Panc1 (cell line): Measurements from ENCODE around the gene NR6A1. TPM values are rescaled to one million over a fixed set of nuclear protein-coding genes. Genes with fewer than 3 reads are reported as not detected.

Experiments used
- ATAC-seq: fragments of 200-7000 bp; cut with Tn5 transposase; 2 replicates; pipeline ENCODE4 v1.9.1; 2020; ENCODE audit warnings: mild to moderate bottlenecking, moderate library complexity
- BruUV-seq: library from RNA; stranded (reverse); fragments of 400-500 nt; replicated peaks from 2 replicates; lab custom pipeline; 2021; lab: Mats Ljungman, UMichigan
- CTCF ChIA-PET: fragments of 300-600 bp; sonication (Branson Sonifier 250); formaldehyde crosslinking; loops from one replicate; lab custom pipeline; 2022; ENCODE audit warnings: antibody characterized with exemption; lab: Charles Lee
- POLR2A ChIA-PET: fragments of 300-600 bp; sonication (Branson Sonifier 250); formaldehyde crosslinking; loops from one replicate; lab custom pipeline; 2022; ENCODE audit warnings: antibody characterized with exemption; lab: Charles Lee
- DNase-seq: peaks from one replicate; pipeline ENCODE4 v3.0.0-alpha.2; 2010; ENCODE audit warnings: low read depth, low spot score
- H3K27ac ChIP-seq: 2 replicates; pipeline ENCODE4 v1.5.1; 2011; ENCODE audit warnings: mild to moderate bottlenecking, low read length, inconsistent platforms
- H3K27me3 ChIP-seq: fragments of 200-500 bp; sonication (Bioruptor generic); 2 replicates; pipeline ENCODE4 v1.6.0; 2014; ENCODE audit warnings: low read length, inconsistent platforms; ENCODE audit not compliant: control insufficient read depth, insufficient read depth
- H3K36me3 ChIP-seq: fragments of 200-500 bp; sonication (Bioruptor generic); 2 replicates; pipeline ENCODE4 v1.5.1; 2014; ENCODE audit warnings: inconsistent platforms, mild to moderate bottlenecking, low read length, moderate library complexity; ENCODE audit not compliant: control insufficient read depth, insufficient read depth
- H3K4me1 ChIP-seq: 2 replicates; pipeline ENCODE4 v1.5.1; 2011; ENCODE audit warnings: inconsistent platforms, mild to moderate bottlenecking, low read length, moderate library complexity; ENCODE audit not compliant: control insufficient read depth, insufficient read depth
- H3K4me3 ChIP-seq, 2 experiments: 2 replicates each; pipeline ENCODE4 v1.5.1; 2011 to 2012; ENCODE audit warnings: low read depth in 2 of 2, low read length in 2 of 2, mild to moderate bottlenecking in 2 of 2, inconsistent platforms in 1 of 2, moderate library complexity in 1 of 2
- H3K9me3 ChIP-seq: fragments of 200-500 bp; sonication (Bioruptor generic); 2 replicates; pipeline ENCODE4 v1.5.1; 2014; ENCODE audit warnings: low read depth, mild to moderate bottlenecking, inconsistent platforms, low read length, moderate library complexity; ENCODE audit not compliant: control insufficient read depth, insufficient read depth
- POLR2AphosphoS5 ChIP-seq: IDR thresholded peaks from 2 replicates; pipeline ENCODE4 v1.6.1; 2012; ENCODE audit warnings: mild to moderate bottlenecking, low read depth, low read length, moderate library complexity
- SIN3A ChIP-seq: IDR thresholded peaks from 2 replicates; pipeline ENCODE4 v1.6.1; 2012; ENCODE audit warnings: low read depth, mild to moderate bottlenecking, low read length, moderate library complexity, borderline replicate concordance; ENCODE audit not compliant: insufficient read depth
- TCF7L2 ChIP-seq: IDR thresholded peaks from 2 replicates; pipeline ENCODE4 v1.6.1; 2011; ENCODE audit warnings: mild to moderate bottlenecking, low read depth, low read length, inconsistent platforms
- in situ Hi-C: cut with HindIII; loops from 2 replicates; pipeline ENCODE4 v1.10.0; 2016; ENCODE audit warnings: low sequenced_read_pairs, low pct_unique_long_range_greater_than_20kb
- intact Hi-C: fragments of 100-400 bp; cut with micrococcal nuclease; formaldehyde crosslinking; loops from one replicate; pipeline ENCODE4 v1.10.0; 2022; ENCODE audit not compliant: unreplicated experiment
- total RNA-seq: library from RNA; stranded (reverse); gene quantifications from one replicate; pipeline ENCODE4 v1.2.1, GENCODE V29; 2021; ENCODE audit not compliant: unreplicated experiment
- TF ChIP-seq, protein P1 (sequence below), 2 experiments: IDR thresholded peaks; 2 replicates each; pipeline ENCODE4 v1.6.1; 2011 to 2012; ENCODE audit warnings: low read depth in 2 of 2, control low read depth in 1 of 2, low read length in 1 of 2, mild to moderate bottlenecking in 1 of 2, moderate library complexity in 1 of 2; ENCODE audit not compliant: insufficient read depth in 1 of 2
- TF ChIP-seq, protein P2 (sequence below): fragments of 450-650 bp; IDR thresholded peaks from 2 replicates; pipeline ENCODE4 v1.5.1; 2017; ENCODE audit warnings: mild to moderate bottlenecking

The NR6A1 gene
- total RNA-seq, 1 experiment from 2014 or later: 7.6 TPM

DNA sequence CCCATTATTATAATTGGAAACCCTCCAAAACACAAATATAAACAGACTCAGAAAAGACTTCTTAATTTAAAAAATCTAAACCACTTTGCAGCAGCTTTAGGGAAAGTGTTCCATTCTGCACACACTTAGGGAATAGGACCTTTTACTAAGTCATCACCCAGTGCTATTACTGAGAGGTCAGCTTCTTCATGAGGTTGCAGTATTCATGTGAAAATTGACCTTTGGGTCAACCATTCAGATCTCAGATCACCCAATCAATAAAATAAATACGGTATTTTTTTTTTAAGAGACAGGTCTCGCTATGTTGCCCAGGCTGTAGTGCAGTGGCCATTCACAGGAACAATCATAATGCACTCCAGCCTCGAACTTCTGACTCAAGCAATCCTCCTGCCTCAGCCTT is 21.8 kb downstream of the NR6A1 start:
- CTCF ChIA-PET: no interaction called here
- DNase-seq (no peak), ATAC-seq (no peak)
- peaks cover 26% of the 10 kb centered on the region for H3K4me1 ChIP-seq
- H3K27ac ChIP-seq: no peak overlapping the region
- no peaks in the 10 kb centered on the region for H3K9me3 ChIP-seq
- no TSS peak for BruUV-seq
- intact Hi-C loops (no loop called here), in situ Hi-C loops (no loop called here)
- no peak for TF ChIP-seq POLR2AphosphoS5
- TF ChIP-seq, protein P1, sequence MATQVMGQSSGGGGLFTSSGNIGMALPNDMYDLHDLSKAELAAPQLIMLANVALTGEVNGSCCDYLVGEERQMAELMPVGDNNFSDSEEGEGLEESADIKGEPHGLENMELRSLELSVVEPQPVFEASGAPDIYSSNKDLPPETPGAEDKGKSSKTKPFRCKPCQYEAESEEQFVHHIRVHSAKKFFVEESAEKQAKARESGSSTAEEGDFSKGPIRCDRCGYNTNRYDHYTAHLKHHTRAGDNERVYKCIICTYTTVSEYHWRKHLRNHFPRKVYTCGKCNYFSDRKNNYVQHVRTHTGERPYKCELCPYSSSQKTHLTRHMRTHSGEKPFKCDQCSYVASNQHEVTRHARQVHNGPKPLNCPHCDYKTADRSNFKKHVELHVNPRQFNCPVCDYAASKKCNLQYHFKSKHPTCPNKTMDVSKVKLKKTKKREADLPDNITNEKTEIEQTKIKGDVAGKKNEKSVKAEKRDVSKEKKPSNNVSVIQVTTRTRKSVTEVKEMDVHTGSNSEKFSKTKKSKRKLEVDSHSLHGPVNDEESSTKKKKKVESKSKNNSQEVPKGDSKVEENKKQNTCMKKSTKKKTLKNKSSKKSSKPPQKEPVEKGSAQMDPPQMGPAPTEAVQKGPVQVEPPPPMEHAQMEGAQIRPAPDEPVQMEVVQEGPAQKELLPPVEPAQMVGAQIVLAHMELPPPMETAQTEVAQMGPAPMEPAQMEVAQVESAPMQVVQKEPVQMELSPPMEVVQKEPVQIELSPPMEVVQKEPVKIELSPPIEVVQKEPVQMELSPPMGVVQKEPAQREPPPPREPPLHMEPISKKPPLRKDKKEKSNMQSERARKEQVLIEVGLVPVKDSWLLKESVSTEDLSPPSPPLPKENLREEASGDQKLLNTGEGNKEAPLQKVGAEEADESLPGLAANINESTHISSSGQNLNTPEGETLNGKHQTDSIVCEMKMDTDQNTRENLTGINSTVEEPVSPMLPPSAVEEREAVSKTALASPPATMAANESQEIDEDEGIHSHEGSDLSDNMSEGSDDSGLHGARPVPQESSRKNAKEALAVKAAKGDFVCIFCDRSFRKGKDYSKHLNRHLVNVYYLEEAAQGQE (IDR thresholded peaks at IDR 0.05; ENCODE audit: insufficient read depth in 1 of 2, low read depth in 2 of 2, low read length in 1 of 2): no peak
- TF ChIP-seq SIN3A: no peak
- H3K4me3 ChIP-seq: no peak overlapping the region
- POLR2A ChIA-PET: no interaction called here
- H3K36me3 ChIP-seq: no peaks in the 10 kb centered on the region
- H3K27me3 ChIP-seq: no peaks in the 10 kb centered on the region

DNA sequence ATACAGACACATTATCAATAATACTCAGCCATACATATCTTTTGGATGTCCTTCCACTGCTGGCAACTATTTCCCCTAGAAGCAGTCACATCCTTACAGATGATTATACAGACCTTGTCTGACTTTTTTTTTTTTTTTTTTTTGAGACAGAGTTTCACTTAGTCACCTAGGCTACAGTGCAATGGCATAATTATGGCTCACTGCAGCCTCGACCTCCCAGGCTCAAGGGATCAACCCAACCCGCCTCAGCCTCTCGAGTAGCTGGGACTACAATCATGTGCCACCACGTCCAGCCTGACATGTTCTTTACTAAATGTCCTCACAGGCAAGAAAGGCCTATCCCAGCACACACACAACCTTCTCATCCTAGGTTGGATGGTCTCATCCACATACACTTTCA is 24.0 kb downstream of the NR6A1 start:
- CTCF ChIA-PET: no interaction called here
- POLR2A ChIA-PET: interaction anchor here (1.0 kb wide), 1 partner anchor 117 kb away, joined by 9 read pairs; no protein-coding TSS in a partner anchor
- H3K27ac ChIP-seq: no peak overlapping the region
- no peak for DNase-seq
- peaks cover 21% of the 10 kb centered on the region for H3K4me1 ChIP-seq
- no peaks in the 10 kb centered on the region for H3K36me3 ChIP-seq
- H3K9me3 ChIP-seq: no peaks in the 10 kb centered on the region
- in situ Hi-C loops (no loop called here), intact Hi-C loops (no loop called here)
- TF ChIP-seq TCF7L2: no peak
- H3K4me3 ChIP-seq: no peak overlapping the region
- no peaks in the 10 kb centered on the region for H3K27me3 ChIP-seq
- no peak for ATAC-seq
- no TSS peak for BruUV-seq

DNA sequence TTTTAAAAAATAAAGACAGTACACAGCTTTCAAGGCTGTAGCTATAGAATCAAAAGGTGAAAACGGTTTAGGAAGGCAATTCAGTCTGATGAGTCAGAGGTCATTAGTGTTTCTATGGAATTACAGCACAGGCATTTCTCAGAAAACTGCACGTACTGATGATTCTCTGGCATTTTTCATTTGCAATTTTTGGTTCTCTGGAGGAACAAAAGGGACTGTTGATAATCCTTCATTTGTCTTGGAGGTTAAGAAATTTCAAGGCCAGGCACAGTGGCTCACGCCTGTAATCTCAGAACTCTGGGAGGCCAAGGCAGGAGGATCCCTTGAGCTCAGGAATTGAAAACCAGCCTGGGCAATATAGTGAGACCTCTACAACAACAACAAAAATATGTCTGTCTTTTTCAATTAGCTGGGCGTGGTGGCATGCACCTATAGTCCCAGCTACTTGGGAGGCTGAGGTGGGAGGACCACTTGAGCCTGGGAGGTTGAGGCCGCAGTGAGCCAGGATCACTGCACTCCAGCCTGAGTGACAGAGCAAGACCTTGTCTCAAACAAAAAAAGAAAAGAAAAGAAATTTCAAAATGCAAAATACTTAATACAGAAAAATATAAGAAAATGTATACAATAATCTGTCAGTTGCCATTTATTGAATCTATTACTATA is 27.3 kb downstream of the NR6A1 start:
- no peak for DNase-seq
- Histone ChIP-seq H3K4me3 (no peak overlapping the region), H3K27me3 (no peaks in the 10 kb centered on the region), H3K27ac (peak overlapping the region; percentile 54; the same call in 1 of the 2 replicates), H3K4me1 (peaks cover 15% of the 10 kb centered on the region), H3K36me3 (no peaks in the 10 kb centered on the region), H3K9me3 (no peaks in the 10 kb centered on the region)
- in situ Hi-C loops: no loop called here
- CTCF ChIA-PET: interaction anchor here (1.3 kb wide), 1 partner anchor 127 kb away, joined by 3 read pairs; no protein-coding TSS in a partner anchor
- intact Hi-C loops: no loop called here
- POLR2A ChIA-PET: no interaction called here
- no peak for TF ChIP-seq SIN3A
- TF ChIP-seq, protein P1 (IDR thresholded peaks at IDR 0.05; ENCODE audit: insufficient read depth in 1 of 2, low read depth in 2 of 2, low read length in 1 of 2): no peak
- no peak for TF ChIP-seq POLR2AphosphoS5
- no peak for TF ChIP-seq TCF7L2
- TF ChIP-seq, protein P2, sequence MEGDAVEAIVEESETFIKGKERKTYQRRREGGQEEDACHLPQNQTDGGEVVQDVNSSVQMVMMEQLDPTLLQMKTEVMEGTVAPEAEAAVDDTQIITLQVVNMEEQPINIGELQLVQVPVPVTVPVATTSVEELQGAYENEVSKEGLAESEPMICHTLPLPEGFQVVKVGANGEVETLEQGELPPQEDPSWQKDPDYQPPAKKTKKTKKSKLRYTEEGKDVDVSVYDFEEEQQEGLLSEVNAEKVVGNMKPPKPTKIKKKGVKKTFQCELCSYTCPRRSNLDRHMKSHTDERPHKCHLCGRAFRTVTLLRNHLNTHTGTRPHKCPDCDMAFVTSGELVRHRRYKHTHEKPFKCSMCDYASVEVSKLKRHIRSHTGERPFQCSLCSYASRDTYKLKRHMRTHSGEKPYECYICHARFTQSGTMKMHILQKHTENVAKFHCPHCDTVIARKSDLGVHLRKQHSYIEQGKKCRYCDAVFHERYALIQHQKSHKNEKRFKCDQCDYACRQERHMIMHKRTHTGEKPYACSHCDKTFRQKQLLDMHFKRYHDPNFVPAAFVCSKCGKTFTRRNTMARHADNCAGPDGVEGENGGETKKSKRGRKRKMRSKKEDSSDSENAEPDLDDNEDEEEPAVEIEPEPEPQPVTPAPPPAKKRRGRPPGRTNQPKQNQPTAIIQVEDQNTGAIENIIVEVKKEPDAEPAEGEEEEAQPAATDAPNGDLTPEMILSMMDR: no peak
- ATAC-seq: no peak
- BruUV-seq: no TSS peak
